ENCODE data around the gene OR2T10. TPM values are rescaled to one million over a fixed set of nuclear protein-coding genes. Genes with fewer than 3 reads are reported as not detected.
"Not testable (repeated sequence)": the region's sequence is repeated elsewhere in the genome, so short reads cannot be mapped to it uniquely, and the experiment has no call there.

OR2T10 gene
- total RNA-seq (not detected), polyA plus RNA-seq (not detected)
- long read RNA-seq, donor 1, result 0 reads
- long read RNA-seq, donor 2, result 0 reads
- long read RNA-seq, donor 3, result 0 reads

GRCh38 chr1:248597589-248597988, at the start of gene OR2T10:
OR2T10 (minus strand) TSS chr1:248597700; CDS start chr1:248593768, 3,932 bp downstream.
- H3K27me3 ChIP-seq, result peaks cover 0 to 3% (median 0%) of the 10 kb centered on the region in 7 donors
- no peaks in the 10 kb centered on the region for H3K4me1 ChIP-seq
- no peak within 1 kb of the TSS for H3K27ac ChIP-seq
- no peaks in the 10 kb centered on the region for H3K36me3 ChIP-seq
- ATAC-seq (no peak), DNase-seq (no peak)
- 76 to 83% methylated on average over 6 of the region's 6 CpGs for WGBS, 2 donors
- H3K9me3 ChIP-seq, result no peaks in the 10 kb centered on the region
- intact Hi-C loops (cut with DNase I), result no loop called here
- no peak within 1 kb of the TSS for H3K4me3 ChIP-seq
- no peak for TF ChIP-seq CTCF (IDR thresholded peaks at IDR 0.05)

- DNase-seq; ATAC-seq; H3K4me1 ChIP-seq; intact Hi-C loops (cut with DNase I); H3K4me3 ChIP-seq; H3K9me3 ChIP-seq; H3K27ac ChIP-seq; H3K36me3 ChIP-seq; H3K27me3 ChIP-seq: not testable (repeated sequence)
- WGBS, 2 donors, result 52% methylated on average over 2 of the region's 3 CpGs; no CpG with 5 or more reads in 1 of the 2 donors
Observed at GRCh38 chr1:248645178-248645577, 47.7 kb upstream of the OR2T10 start, which contains the start of gene OR2T35. OR2T35 (minus strand) TSS chr1:248645278; CDS start chr1:248639258, 6,020 bp downstream.

GRCh38 chr1:248642971-248643651, 45.6 kb upstream of the OR2T10 start:
- H3K36me3 ChIP-seq; ATAC-seq; H3K27me3 ChIP-seq; DNase-seq; H3K9me3 ChIP-seq; H3K27ac ChIP-seq; H3K4me3 ChIP-seq; intact Hi-C loops (cut with DNase I); H3K4me1 ChIP-seq: not testable (repeated sequence)
- no CpG with 5 or more reads among the region's 4 CpGs for WGBS, 2 donors

- H3K4me1 ChIP-seq; H3K9me3 ChIP-seq; DNase-seq; ATAC-seq; intact Hi-C loops (cut with DNase I); H3K27ac ChIP-seq; H3K27me3 ChIP-seq; H3K4me3 ChIP-seq; H3K36me3 ChIP-seq: not testable (repeated sequence)
- 90 to 100% methylated on average over 2 to 4 of the region's 5 CpGs for WGBS, 2 donors
Observed at GRCh38 chr1:248641583-248641982, 44.1 kb upstream of the OR2T10 start.

GRCh38 chr1:248640906-248641305, 43.4 kb upstream of the OR2T10 start:
- DNase-seq; H3K4me3 ChIP-seq; H3K36me3 ChIP-seq; intact Hi-C loops (cut with DNase I); H3K27me3 ChIP-seq; H3K4me1 ChIP-seq; ATAC-seq; H3K27ac ChIP-seq; H3K9me3 ChIP-seq: not testable (repeated sequence)
- no CpG with 5 or more reads among the region's 3 CpGs for WGBS, 2 donors

GRCh38 chr1:248639652-248640051, 42.2 kb upstream of the OR2T10 start:
- H3K36me3 ChIP-seq; H3K27me3 ChIP-seq; DNase-seq; ATAC-seq; H3K27ac ChIP-seq; H3K4me3 ChIP-seq; H3K9me3 ChIP-seq; intact Hi-C loops (cut with DNase I); H3K4me1 ChIP-seq: not testable (repeated sequence)
- no CpG with 5 or more reads among the region's 5 CpGs for WGBS, 2 donors

GRCh38 chr1:248636612-248637011, 39.1 kb upstream of the OR2T10 start:
- H3K4me3 ChIP-seq; ATAC-seq; DNase-seq; H3K27me3 ChIP-seq; H3K4me1 ChIP-seq; H3K9me3 ChIP-seq; H3K27ac ChIP-seq; intact Hi-C loops (cut with DNase I); H3K36me3 ChIP-seq: not testable (repeated sequence)
- WGBS, 2 donors, result 31 to 46% methylated on average over 2 of the region's 5 CpGs

GRCh38 chr1:248634991-248635390, 37.5 kb upstream of the OR2T10 start, which contains the start of gene OR2T11:
OR2T11 (minus strand) TSS chr1:248635091; CDS start chr1:248627128, 7,963 bp downstream.
- ATAC-seq; intact Hi-C loops (cut with DNase I); DNase-seq; H3K4me1 ChIP-seq; H3K4me3 ChIP-seq; H3K36me3 ChIP-seq; H3K27ac ChIP-seq; H3K27me3 ChIP-seq; H3K9me3 ChIP-seq: not testable (repeated sequence)
- WGBS, 2 donors, result no CpG with 5 or more reads among the region's 2 CpGs
